ENCODE measurements around the gene KSR2.

GRCh38 chr12:117563706-117564105 is 405.1 kb downstream of the KSR2 start:
- TF ChIP-seq, protein P1, sequence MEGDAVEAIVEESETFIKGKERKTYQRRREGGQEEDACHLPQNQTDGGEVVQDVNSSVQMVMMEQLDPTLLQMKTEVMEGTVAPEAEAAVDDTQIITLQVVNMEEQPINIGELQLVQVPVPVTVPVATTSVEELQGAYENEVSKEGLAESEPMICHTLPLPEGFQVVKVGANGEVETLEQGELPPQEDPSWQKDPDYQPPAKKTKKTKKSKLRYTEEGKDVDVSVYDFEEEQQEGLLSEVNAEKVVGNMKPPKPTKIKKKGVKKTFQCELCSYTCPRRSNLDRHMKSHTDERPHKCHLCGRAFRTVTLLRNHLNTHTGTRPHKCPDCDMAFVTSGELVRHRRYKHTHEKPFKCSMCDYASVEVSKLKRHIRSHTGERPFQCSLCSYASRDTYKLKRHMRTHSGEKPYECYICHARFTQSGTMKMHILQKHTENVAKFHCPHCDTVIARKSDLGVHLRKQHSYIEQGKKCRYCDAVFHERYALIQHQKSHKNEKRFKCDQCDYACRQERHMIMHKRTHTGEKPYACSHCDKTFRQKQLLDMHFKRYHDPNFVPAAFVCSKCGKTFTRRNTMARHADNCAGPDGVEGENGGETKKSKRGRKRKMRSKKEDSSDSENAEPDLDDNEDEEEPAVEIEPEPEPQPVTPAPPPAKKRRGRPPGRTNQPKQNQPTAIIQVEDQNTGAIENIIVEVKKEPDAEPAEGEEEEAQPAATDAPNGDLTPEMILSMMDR (IDR thresholded peaks at IDR 0.05) = no peak
- TF ChIP-seq POLR2AphosphoS5 (IDR thresholded peaks at IDR 0.05; ENCODE audit: insufficient read depth in 1 of 2, low read depth in 1 of 2) = no peak
- TF ChIP-seq POLR2A (IDR thresholded peaks at IDR 0.05) = no peak
